NB4 (cell line): ENCODE data around the gene APOO.

Experiments
- CTCF ChIP-seq: IDR thresholded peaks from one replicate; pipeline ENCODE4 v1.5.1; 2012; ENCODE audit warnings: low read depth, low read length
- MAX ChIP-seq: IDR thresholded peaks from 2 replicates; pipeline ENCODE4 v1.6.1; 2011; ENCODE audit warnings: low read depth, low read length
- POLR2A ChIP-seq: IDR thresholded peaks from 2 replicates; pipeline ENCODE4 v1.6.1; 2011; ENCODE audit warnings: mild to moderate bottlenecking; ENCODE audit not compliant: insufficient read length; ENCODE audit errors: extremely low read depth

- TF ChIP-seq CTCF: no peak
- no peak for TF ChIP-seq POLR2A
- TF ChIP-seq MAX: no peak
Observed at GRCh38 chrX:23904096-23904495, 3.6 kb downstream of the APOO start.
